B cell (primary cell): ENCODE measurements around the gene AFG1L. TPM values are rescaled to one million over a fixed set of nuclear protein-coding genes. Genes with fewer than 3 reads are reported as not detected.

Experiments
- ATAC-seq: fragments of 200-7000 bp; cut with Tn5 transposase; one replicate; pipeline ENCODE4 v1.10.0; 2021; ENCODE audit warnings: low read depth, mild to moderate bottlenecking, moderate number of reproducible peaks, moderate library complexity
- CTCF ChIA-PET: fragments of 350-600 bp; sonication (Branson Sonifier 250); formaldehyde crosslinking; loops from one replicate; lab custom pipeline; 2021; ENCODE audit warnings: antibody characterized with exemption, inconsistent platforms; lab: Charles Lee
- POLR2A ChIA-PET: fragments of 350-600 bp; sonication (Branson Sonifier 250); formaldehyde crosslinking; loops from one replicate; lab custom pipeline; 2021; ENCODE audit warnings: antibody characterized with exemption; lab: Charles Lee
- DNase-seq: peaks from one replicate; pipeline ENCODE4 v3.0.0; 2013
- H2AFZ ChIP-seq: 2 replicates; pipeline ENCODE4 v1.6.1; 2012; ENCODE audit warnings: mild to moderate bottlenecking, low read depth, low read length; ENCODE audit not compliant: insufficient read depth, poor library complexity, severe bottlenecking
- H3K27ac ChIP-seq, 2 donors: 1 replicate in 1 of 2; 2 replicates in 1 of 2; pipeline ENCODE4 v1.5.1; 2012 to 2013; ENCODE audit warnings: low read length in 2 of 2, mild to moderate bottlenecking in 2 of 2, moderate library complexity in 1 of 2
- H3K27me3 ChIP-seq, 4 experiments: fragments of 200-600 bp in 1 of 4; sonication (generic) in 1 of 4; replicated peaks in 1 of 4; 1 replicate in 2 of 4; 2 replicates in 2 of 4; pipeline versions ENCODE4 v1.6.1 to v1.7.0; 2013 to 2016; ENCODE audit warnings: low read length in 3 of 4, mild to moderate bottlenecking in 2 of 4, mixed read lengths in 1 of 4, moderate library complexity in 1 of 4; ENCODE audit not compliant: insufficient read depth in 4 of 4, control insufficient read depth in 3 of 4; ENCODE audit errors: control extremely low read depth in 1 of 4
- H3K36me3 ChIP-seq, 2 experiments: replicated peaks in 1 of 2; 1 replicate in 1 of 2; 2 replicates in 1 of 2; pipeline versions ENCODE4 v1.6.1 to v1.7.1; 2013; ENCODE audit warnings: low read length in 1 of 2; ENCODE audit not compliant: insufficient read depth in 2 of 2, control insufficient read depth in 1 of 2; ENCODE audit errors: control extremely low read depth in 1 of 2, extremely low read depth in 1 of 2
- H3K4me1 ChIP-seq, 2 donors: fragments of 200-600 bp in 1 of 2; sonication (generic) in 1 of 2; 1 replicate in 1 of 2; 2 replicates in 1 of 2; pipeline versions ENCODE4 v1.5.1 to v1.6.1; 2013 to 2017; ENCODE audit warnings: low read length in 2 of 2; ENCODE audit not compliant: control insufficient read depth in 2 of 2, insufficient read depth in 2 of 2
- H3K4me2 ChIP-seq: replicated peaks from 2 replicates; pipeline ENCODE3; 2012; ENCODE audit warnings: mild to moderate bottlenecking, low read depth, low read length; ENCODE audit not compliant: poor library complexity, severe bottlenecking
- H3K4me3 ChIP-seq, 5 experiments: fragments of 200-600 bp in 1 of 5; sonication (generic) in 1 of 5; 1 replicate in 3 of 5; 2 replicates in 2 of 5; pipeline versions ENCODE4 v1.5.1 to v1.7.0; 2011 to 2016; ENCODE audit warnings: low read length in 4 of 5, mild to moderate bottlenecking in 4 of 5, low read depth in 2 of 5, control low read depth in 1 of 5, moderate library complexity in 1 of 5; ENCODE audit not compliant: insufficient read depth in 1 of 5; ENCODE audit errors: control extremely low read depth in 1 of 5, extremely low read depth in 1 of 5
- H3K79me2 ChIP-seq: fragments of 200-600 bp; sonication (generic); one replicate; pipeline ENCODE4 v1.6.0; 2016; ENCODE audit warnings: low read length; ENCODE audit not compliant: control insufficient read depth, insufficient read depth
- H3K9ac ChIP-seq: fragments of 200-600 bp; sonication (generic); 2 replicates; pipeline ENCODE4 v1.6.1; 2017; ENCODE audit warnings: mild to moderate bottlenecking, low read length, moderate library complexity
- H3K9me3 ChIP-seq, 3 donors: one replicate each; pipeline versions ENCODE4 v1.6.1 to v1.7.1; 2013; ENCODE audit warnings: low read length in 2 of 3; ENCODE audit not compliant: control insufficient read depth in 2 of 3, insufficient read depth in 1 of 3; ENCODE audit errors: control extremely low read depth in 1 of 3
- H4K20me1 ChIP-seq: 2 replicates; pipeline ENCODE4 v1.6.0; 2012; ENCODE audit warnings: mild to moderate bottlenecking, low read length; ENCODE audit not compliant: insufficient read depth, control insufficient read depth, poor library complexity, severe bottlenecking
- H3K27ac Mint-ChIP-seq: one replicate; pipeline ENCODE4 v1.8.0; 2021; ENCODE audit warnings: mixed read lengths
- H3K27me3 Mint-ChIP-seq: one replicate; pipeline ENCODE4 v1.8.0; 2021; ENCODE audit warnings: mixed read lengths
- H3K4me1 Mint-ChIP-seq: one replicate; pipeline ENCODE4 v1.8.0; 2021; ENCODE audit warnings: mixed read lengths
- H3K4me3 Mint-ChIP-seq: one replicate; pipeline ENCODE4 v1.8.0; 2021; ENCODE audit warnings: mixed read lengths
- H3K9me3 Mint-ChIP-seq: one replicate; pipeline ENCODE4 v1.8.0; 2022; ENCODE audit warnings: mixed read lengths; ENCODE audit not compliant: insufficient read depth
- EZH2 ChIP-seq: IDR thresholded peaks from 2 replicates; pipeline ENCODE4 v1.6.1; 2012; ENCODE audit warnings: borderline replicate concordance, low read depth, mild to moderate bottlenecking, moderate library complexity, low read length; ENCODE audit not compliant: insufficient read depth, poor library complexity, severe bottlenecking
- WGBS: methylation state at CpG from one replicate; pipeline ENCODE4 v1.1.5; 2013; ENCODE audit warnings: missing lambda C conversion rate; ENCODE audit not compliant: insufficient coverage; 5-methylcytosine and 5-hydroxymethylcytosine counted together
- intact Hi-C: fragments of 100-400 bp; cut with micrococcal nuclease; formaldehyde crosslinking; loops from one replicate; pipeline ENCODE4 v1.10.0; 2022
- polyA plus RNA-seq: library from polyadenylated mRNA; depleted of rRNA; stranded (reverse); fragments of >200 nt; gene quantifications from 2 replicates; pipeline ENCODE4 v1.2.3, GENCODE V29; 2012
- total RNA-seq, 2 donors: library from RNA; stranded (reverse); fragments of 120-200 nt in 1 of 2; gene quantifications; 1 replicate in 1 of 2; 2 replicates in 1 of 2; pipeline versions ENCODE4 v1.2.3 to v1.2.4, GENCODE V29; 2013 to 2022
- TF ChIP-seq, protein P1 (sequence below): fragments of 200-600 bp; IDR thresholded peaks from one replicate; pipeline ENCODE4 v1.8.0; 2022; ENCODE audit warnings: antibody characterized with exemption, mild to moderate bottlenecking

AFG1L gene
- total and polyA plus RNA-seq, 2 donors (not counting 1 experiment from before 2014, with no cell fraction given) = 1.8 to 14.2 TPM

DNA sequence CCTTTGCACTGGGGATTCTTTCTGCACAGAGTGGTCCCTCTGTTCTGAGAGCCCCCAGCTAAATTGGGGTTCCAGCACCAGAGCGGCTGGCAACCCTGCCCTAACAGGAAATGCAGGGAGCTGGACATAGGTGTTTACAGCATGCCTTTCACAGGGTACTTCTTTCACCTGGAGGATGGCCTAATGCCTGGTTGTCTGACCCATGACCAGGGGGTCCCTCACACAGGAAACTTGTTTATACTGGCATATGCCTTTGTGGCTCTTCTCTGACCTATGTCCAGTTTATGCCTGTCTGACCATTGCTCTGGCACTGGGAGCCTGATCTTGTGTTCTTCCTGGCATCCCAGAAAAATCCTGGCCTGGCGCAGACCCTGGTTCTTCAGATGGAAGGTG, 66.1 kb downstream of the AFG1L start:
- ATAC-seq (no peak), DNase-seq (no peak)
- no peaks in the 10 kb centered on the region for H3K9me3 Mint-ChIP-seq
- CTCF ChIA-PET = no interaction called here
- Histone ChIP-seq H3K4me2 (no peak overlapping the region), H3K27me3 (no peaks in the 10 kb centered on the region), H3K36me3 (no peaks in the 10 kb centered on the region), H4K20me1 (no peaks in the 10 kb centered on the region), H3K79me2 (no peaks in the 10 kb centered on the region), H3K27ac (no peak overlapping the region), H3K9ac (no peak overlapping the region), H2AFZ (no peak overlapping the region), H3K4me3 (no peak overlapping the region), H3K4me1 (no peaks in the 10 kb centered on the region), H3K9me3 (no peaks in the 10 kb centered on the region)
- WGBS = 92% methylated on average over 1 of the region's 2 CpGs
- intact Hi-C loops = loop anchor here (5.0 to 10.0 kb wide), 3 partner anchors 54 to 246 kb away; no protein-coding TSS in a partner anchor
- no peaks in the 10 kb centered on the region for H3K27me3 Mint-ChIP-seq
- no peak overlapping the region for H3K27ac Mint-ChIP-seq
- TF ChIP-seq, protein P1, sequence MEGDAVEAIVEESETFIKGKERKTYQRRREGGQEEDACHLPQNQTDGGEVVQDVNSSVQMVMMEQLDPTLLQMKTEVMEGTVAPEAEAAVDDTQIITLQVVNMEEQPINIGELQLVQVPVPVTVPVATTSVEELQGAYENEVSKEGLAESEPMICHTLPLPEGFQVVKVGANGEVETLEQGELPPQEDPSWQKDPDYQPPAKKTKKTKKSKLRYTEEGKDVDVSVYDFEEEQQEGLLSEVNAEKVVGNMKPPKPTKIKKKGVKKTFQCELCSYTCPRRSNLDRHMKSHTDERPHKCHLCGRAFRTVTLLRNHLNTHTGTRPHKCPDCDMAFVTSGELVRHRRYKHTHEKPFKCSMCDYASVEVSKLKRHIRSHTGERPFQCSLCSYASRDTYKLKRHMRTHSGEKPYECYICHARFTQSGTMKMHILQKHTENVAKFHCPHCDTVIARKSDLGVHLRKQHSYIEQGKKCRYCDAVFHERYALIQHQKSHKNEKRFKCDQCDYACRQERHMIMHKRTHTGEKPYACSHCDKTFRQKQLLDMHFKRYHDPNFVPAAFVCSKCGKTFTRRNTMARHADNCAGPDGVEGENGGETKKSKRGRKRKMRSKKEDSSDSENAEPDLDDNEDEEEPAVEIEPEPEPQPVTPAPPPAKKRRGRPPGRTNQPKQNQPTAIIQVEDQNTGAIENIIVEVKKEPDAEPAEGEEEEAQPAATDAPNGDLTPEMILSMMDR = no peak
- no peak for TF ChIP-seq EZH2
- no peak overlapping the region for H3K4me3 Mint-ChIP-seq
- peaks cover 11% of the 10 kb centered on the region for H3K4me1 Mint-ChIP-seq
- POLR2A ChIA-PET = no interaction called here

DNA sequence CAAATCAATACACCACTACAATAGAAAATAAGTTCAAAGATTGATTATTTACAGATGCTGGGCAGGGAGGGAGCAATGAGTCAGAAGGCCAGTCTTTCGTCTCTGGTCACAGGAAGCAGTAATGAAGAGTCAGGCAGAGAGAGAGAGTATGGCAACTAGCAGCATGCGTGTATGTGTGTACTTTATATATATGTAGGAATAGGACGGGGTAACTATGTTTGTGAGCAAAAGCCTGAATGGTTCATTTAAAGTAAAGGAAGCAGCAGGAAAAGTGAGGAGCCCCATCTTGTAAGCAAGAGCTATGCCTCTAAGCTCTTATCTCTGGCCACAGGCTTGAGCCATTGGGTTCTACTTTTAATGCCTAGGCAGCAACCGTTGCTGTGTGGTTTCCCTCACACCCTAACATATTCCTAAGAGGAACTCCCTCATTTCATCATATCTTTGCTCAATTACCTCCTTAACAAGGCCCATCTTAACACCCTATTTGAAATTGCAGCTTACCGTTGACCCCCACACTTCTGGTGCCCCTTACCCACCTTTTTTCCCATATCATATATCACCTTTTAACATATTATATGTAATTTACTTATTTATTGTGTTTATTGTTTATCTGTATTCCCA, 66.6 kb downstream of the AFG1L start:
- H3K4me1 ChIP-seq = no peaks in the 10 kb centered on the region
- no peak for TF ChIP-seq EZH2
- TF ChIP-seq, protein P1 = no peak
- CTCF ChIA-PET = no interaction called here
- POLR2A ChIA-PET = no interaction called here
- no peak overlapping the region for H3K9ac ChIP-seq
- no peak overlapping the region for H3K4me2 ChIP-seq
- no peaks in the 10 kb centered on the region for H3K27me3 ChIP-seq
- H3K4me3 ChIP-seq = no peak overlapping the region
- H2AFZ ChIP-seq = no peak overlapping the region
- H3K9me3 Mint-ChIP-seq = no peaks in the 10 kb centered on the region
- H3K79me2 ChIP-seq = no peaks in the 10 kb centered on the region
- no peak overlapping the region for H3K4me3 Mint-ChIP-seq
- no peaks in the 10 kb centered on the region for H4K20me1 ChIP-seq
- H3K36me3 ChIP-seq = no peaks in the 10 kb centered on the region
- DNase-seq = no peak
- H3K27me3 Mint-ChIP-seq = no peaks in the 10 kb centered on the region
- WGBS = 68% methylated on average over 4 of the region's 5 CpGs
- no peak for ATAC-seq
- H3K9me3 ChIP-seq = no peaks in the 10 kb centered on the region
- intact Hi-C loops = loop anchor here (5.0 to 10.0 kb wide), 3 partner anchors 53 to 247 kb away; no protein-coding TSS in a partner anchor
- no peak overlapping the region for H3K27ac Mint-ChIP-seq
- no peak overlapping the region for H3K27ac ChIP-seq
- H3K4me1 Mint-ChIP-seq = peaks cover 11% of the 10 kb centered on the region
